GM10248 (cell line): ENCODE data around the gene C5.

Experiments used
- CTCF ChIA-PET: fragments of 300-600 bp; sonication (Branson Sonifier 250); formaldehyde crosslinking; extraction: SDS; loops from one replicate; lab custom pipeline; 2021; ENCODE audit warnings: antibody characterized with exemption; lab: Yijun Ruan, JAX
- POLR2A ChIA-PET: fragments of 350-650 bp; sonication (Branson Sonifier 250); formaldehyde crosslinking; extraction: SDS; loops from one replicate; lab custom pipeline; 2020; ENCODE audit warnings: antibody characterized with exemption; lab: Yijun Ruan, JAX
- DNase-seq: peaks from one replicate; pipeline ENCODE4 v3.0.0; 2012; ENCODE audit errors: extremely low spot score
- CTCF ChIP-seq: IDR thresholded peaks from 2 replicates; pipeline ENCODE4 v1.5.1; 2012; ENCODE audit warnings: mild to moderate bottlenecking, low read depth; ENCODE audit errors: extremely low read depth, missing control alignments, control extremely low read depth

C5 gene

DNA sequence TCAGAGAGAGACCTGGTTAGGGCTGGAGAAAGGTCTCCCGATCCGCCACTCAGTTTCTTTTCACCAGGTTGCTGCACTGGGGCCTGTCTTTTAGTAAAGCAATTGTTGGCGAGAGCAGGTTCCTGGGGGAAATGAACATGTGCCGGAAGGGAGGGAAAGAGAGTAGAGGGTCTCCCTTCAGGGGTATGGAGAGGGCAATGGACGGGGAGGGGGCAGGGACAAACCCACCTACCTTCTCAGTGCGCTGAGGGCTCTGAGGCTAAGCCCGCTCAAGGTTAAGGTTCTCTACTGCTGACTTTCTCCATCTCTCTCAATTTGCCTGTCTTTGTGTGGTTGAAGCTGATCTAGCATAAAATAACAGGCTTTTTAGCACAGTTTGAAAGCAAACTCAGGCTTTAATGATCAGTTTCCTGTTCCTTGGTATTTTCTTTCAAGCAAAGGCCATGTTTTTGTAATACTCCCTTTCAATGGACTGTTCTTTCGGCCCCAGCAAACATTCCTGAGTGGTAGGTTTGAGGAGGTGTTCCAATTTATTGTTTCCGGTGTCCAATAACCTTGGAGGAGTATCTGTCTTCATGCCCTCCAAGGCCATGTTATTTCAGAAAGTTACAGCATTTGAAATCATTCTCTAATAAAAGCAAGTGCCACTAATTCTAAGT lies 98.0 kb downstream of the C5 start:
- DNase-seq = no peak
- ChIA-PET CTCF (interaction anchor here (0.7 to 1.7 kb wide), 8 partner anchors 9 to 196 kb away, joined by 3 to 7 read pairs (median 4); no protein-coding TSS in a partner anchor), POLR2A (no interaction called here)
- TF ChIP-seq CTCF = no peak

DNA sequence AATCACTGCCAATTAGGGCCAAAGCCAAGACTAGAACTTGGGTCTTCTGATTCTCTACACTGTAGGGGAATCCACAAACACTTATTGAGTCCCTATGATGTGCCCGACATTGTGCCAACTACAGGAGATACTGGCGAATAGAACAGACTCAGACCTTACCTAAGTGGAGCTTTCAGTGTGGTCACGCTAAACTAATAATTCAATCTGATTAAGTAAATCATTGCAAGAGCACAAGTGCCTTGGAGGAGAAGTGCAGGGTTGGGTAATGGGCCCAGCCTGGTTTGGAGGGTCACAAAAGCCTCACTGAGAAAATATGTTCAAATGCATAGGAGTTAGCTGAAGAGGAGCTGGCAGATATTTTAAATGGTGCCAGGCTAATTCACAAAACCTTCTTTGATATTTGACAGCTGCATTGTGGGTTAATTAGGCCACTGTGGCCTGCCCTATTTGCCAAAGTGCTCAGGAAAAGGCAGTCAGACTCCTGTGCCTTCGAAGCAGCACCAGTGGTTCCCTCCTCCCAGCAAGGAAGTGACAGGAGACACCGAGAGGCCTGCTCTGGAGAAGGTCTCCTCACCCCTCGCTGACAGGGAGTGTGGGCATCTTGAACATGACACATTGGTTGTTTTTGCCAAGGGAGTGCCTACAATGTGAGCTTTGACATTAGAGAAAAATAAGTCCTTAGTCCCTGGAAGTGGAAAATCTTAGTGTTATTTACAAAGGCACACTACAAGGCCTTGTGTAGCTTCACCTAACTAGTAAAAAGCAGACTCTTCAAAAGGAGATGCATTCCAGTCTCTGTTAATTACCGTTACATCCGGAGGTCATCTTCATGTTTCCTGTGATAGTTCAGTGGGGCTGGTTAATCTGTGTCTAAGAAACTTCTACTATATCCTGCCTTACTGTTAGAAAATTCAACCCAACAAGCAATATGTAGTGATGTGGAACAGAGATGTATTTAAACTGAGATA lies 99.4 kb downstream of the C5 start:
- DNase-seq = no peak
- ChIA-PET POLR2A (no interaction called here), CTCF (interaction anchor here (0.7 to 1.6 kb wide), 4 partner anchors 9 to 31 kb away, joined by 3 to 5 read pairs (median 4); no protein-coding TSS in a partner anchor)
- TF ChIP-seq CTCF = no peak

GRCh38 chr9:120949290-120949689 lies 100.8 kb downstream of the C5 start:
- ChIA-PET POLR2A (no interaction called here), CTCF (no interaction called here)
- no peak for TF ChIP-seq CTCF
- DNase-seq = no peak

- POLR2A ChIA-PET = no interaction called here
- TF ChIP-seq CTCF = no peak
- DNase-seq = no peak
- CTCF ChIA-PET = no interaction called here
Observed at GRCh38 chr9:120948824-120949223, 101.3 kb downstream of the C5 start.

GRCh38 chr9:120947222-120947621 lies 102.9 kb downstream of the C5 start:
- ChIA-PET POLR2A (no interaction called here), CTCF (interaction anchor here (3.0 kb wide), 1 partner anchor 11 kb away, joined by 10 read pairs; no protein-coding TSS in a partner anchor)
- DNase-seq = no peak
- TF ChIP-seq CTCF = no peak

DNA sequence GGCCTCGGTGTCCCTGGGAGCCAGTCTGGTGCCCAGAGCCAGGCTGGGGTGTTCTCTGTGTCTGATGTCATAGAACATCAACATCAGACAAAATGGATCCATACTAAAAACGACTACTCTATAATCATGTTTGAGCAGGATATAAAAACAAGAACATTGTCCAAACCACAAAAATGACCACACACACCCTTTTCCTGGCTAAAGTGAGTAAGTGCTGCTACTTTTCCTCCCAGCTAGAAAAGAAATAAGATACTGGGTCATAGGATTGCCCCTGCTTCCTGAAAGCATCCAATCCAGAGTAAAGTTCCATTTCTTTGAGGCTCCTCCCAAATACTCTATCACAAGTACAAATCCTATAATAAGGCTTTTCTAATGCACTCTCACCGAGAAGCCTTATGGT lies 103.8 kb downstream of the C5 start:
- DNase-seq = no peak
- TF ChIP-seq CTCF = no peak
- CTCF ChIA-PET = interaction anchor here (1.1 to 3.0 kb wide), 2 partner anchors 10 to 77 kb away, joined by 3 to 10 read pairs; no protein-coding TSS in a partner anchor
- POLR2A ChIA-PET = no interaction called here
